Peyer's patch (tissue), 4 donors: Measurements from ENCODE around the gene GNB2. TPM values are rescaled to one million over a fixed set of nuclear protein-coding genes. Genes with fewer than 3 reads are reported as not detected.

Experiments
- DNase-seq, 3 donors: peaks; one replicate each; pipeline ENCODE4 v3.0.0-alpha.2; 2017 to 2019
- H3K27ac ChIP-seq, 4 donors: fragments of 200-600 bp; sonication (generic); one replicate each; pipeline ENCODE4 v1.5.1; 2016 to 2019
- H3K27me3 ChIP-seq, 2 donors: fragments of 200-600 bp; sonication (generic); one replicate each; pipeline ENCODE4 v1.5.1; 2019
- H3K36me3 ChIP-seq, 3 donors: fragments of 200-600 bp; sonication (generic); one replicate each; pipeline ENCODE4 v1.5.1; 2016 to 2019
- H3K4me1 ChIP-seq, 4 donors: fragments of 200-600 bp; sonication (generic); one replicate each; pipeline ENCODE4 v1.5.1; 2016 to 2019
- H3K4me3 ChIP-seq, 4 donors: fragments of 200-600 bp; sonication (generic); 1 replicate in 3 of 4; 2 replicates in 1 of 4; pipeline ENCODE4 v1.5.1; 2016 to 2019; ENCODE audit warnings: mild to moderate bottlenecking in 1 of 4
- H3K9me3 ChIP-seq, 4 donors: fragments of 200-600 bp; sonication (generic); one replicate each; pipeline ENCODE4 v1.5.1; 2016 to 2019; ENCODE audit warnings: mild to moderate bottlenecking in 1 of 4
- POLR2A ChIP-seq, 2 donors: fragments of 450-650 bp; IDR thresholded peaks; one replicate each; pipeline ENCODE4 v1.5.1; 2017; ENCODE audit warnings: antibody characterized with exemption in 2 of 2, mild to moderate bottlenecking in 2 of 2, moderate library complexity in 2 of 2
- total RNA-seq, 4 donors: library from RNA; depleted of rRNA; stranded (reverse); fragments of >200 nt; gene quantifications; one replicate each; pipeline ENCODE4 v1.1.0, GENCODE V29; 2016
- TF ChIP-seq, protein P1 (sequence below), 6 experiments: fragments of 450-650 bp in 4 of 6; fragments of 200-600 bp in 2 of 6; sonication (generic) in 1 of 6; IDR thresholded peaks; one replicate each; pipeline ENCODE4 v1.5.1; 2017 to 2019; ENCODE audit warnings: antibody characterized with exemption in 6 of 6, mild to moderate bottlenecking in 3 of 6, moderate library complexity in 1 of 6

The GNB2 gene
- total RNA-seq, 4 donors from 2014 or later = 123 to 236 (median 172) TPM

DNA sequence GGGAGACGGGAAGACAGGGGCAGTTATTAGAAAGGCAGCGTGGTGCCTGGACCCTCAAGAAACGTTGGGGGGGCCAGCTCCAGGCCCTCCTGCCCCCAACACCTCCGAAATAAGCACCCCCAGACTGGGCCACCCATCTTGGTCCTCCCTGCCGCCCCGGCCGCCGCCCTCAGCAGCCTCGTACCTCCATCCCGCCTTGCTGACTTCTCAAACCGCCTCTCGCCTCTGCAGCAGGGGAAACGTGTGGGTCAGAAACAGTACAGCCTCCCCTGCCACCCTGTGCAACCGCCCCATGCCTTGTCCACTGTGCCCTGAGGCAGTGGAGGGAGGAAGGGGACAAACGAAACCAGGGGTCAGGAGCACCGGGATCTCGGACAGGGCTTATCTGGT, 13.3 kb downstream of the GNB2 start:
- no peak for DNase-seq
- Histone ChIP-seq H3K4me3 (no peak overlapping the region), H3K27ac (no peak overlapping the region), H3K27me3 (no peaks in the 10 kb centered on the region), H3K9me3 (no peaks in the 10 kb centered on the region), H3K4me1 (peaks cover 0 to 27% (median 10%) of the 10 kb centered on the region in 4 donors), H3K36me3 (peaks cover 0 to 78% (median 0%) of the 10 kb centered on the region in 3 donors)
- TF ChIP-seq, protein P1, sequence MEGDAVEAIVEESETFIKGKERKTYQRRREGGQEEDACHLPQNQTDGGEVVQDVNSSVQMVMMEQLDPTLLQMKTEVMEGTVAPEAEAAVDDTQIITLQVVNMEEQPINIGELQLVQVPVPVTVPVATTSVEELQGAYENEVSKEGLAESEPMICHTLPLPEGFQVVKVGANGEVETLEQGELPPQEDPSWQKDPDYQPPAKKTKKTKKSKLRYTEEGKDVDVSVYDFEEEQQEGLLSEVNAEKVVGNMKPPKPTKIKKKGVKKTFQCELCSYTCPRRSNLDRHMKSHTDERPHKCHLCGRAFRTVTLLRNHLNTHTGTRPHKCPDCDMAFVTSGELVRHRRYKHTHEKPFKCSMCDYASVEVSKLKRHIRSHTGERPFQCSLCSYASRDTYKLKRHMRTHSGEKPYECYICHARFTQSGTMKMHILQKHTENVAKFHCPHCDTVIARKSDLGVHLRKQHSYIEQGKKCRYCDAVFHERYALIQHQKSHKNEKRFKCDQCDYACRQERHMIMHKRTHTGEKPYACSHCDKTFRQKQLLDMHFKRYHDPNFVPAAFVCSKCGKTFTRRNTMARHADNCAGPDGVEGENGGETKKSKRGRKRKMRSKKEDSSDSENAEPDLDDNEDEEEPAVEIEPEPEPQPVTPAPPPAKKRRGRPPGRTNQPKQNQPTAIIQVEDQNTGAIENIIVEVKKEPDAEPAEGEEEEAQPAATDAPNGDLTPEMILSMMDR (IDR thresholded peaks at IDR 0.05) = no peak
- no peak for TF ChIP-seq POLR2A (IDR thresholded peaks at IDR 0.05)

DNA sequence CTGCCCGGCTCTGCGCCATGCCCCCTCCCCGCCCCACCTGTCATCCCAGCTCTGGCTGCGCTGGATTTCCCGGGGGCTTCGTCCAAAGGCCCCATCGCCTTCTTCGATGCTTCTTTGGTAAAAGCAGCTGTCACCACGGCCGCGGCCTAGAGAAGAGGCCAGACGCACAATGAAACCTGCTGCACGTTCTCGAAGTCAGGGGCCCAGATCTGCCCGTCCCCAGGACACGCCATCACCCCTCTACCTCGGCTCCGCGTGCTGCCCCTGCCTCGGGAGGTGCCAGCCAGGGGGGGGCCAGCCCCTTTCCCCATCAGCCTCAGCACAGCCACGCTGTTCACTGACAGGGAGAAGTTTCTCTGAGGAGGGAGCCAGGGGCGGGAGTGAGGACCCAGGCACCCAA, 13.7 kb downstream of the GNB2 start:
- no peaks in the 10 kb centered on the region for H3K9me3 ChIP-seq
- H3K36me3 ChIP-seq = peaks cover 0 to 74% (median 0%) of the 10 kb centered on the region in 3 donors

GRCh38 chr7:100687751-100688300, 14.3 kb downstream of the GNB2 start:
- TF ChIP-seq, protein P1 (IDR thresholded peaks at IDR 0.05) = no peak
- no peak for TF ChIP-seq POLR2A (IDR thresholded peaks at IDR 0.05)
- Histone ChIP-seq H3K4me3 (no peak overlapping the region), H3K9me3 (no peaks in the 10 kb centered on the region), H3K4me1 (peaks cover 0 to 37% (median 19%) of the 10 kb centered on the region in 4 donors), H3K36me3 (peaks cover 0 to 68% (median 0%) of the 10 kb centered on the region in 3 donors), H3K27me3 (no peaks in the 10 kb centered on the region), H3K27ac (no peak overlapping the region)
- DNase-seq = no peak

More for the DNA sequence above, 13.7 kb downstream of the GNB2 start:
- H3K4me3 ChIP-seq = no peak overlapping the region
- H3K4me1 ChIP-seq = peaks cover 0 to 32% (median 14%) of the 10 kb centered on the region in 4 donors
- no peak overlapping the region for H3K27ac ChIP-seq
- no peak for TF ChIP-seq POLR2A (IDR thresholded peaks at IDR 0.05)
- TF ChIP-seq, protein P1 (IDR thresholded peaks at IDR 0.05) = no peak
- no peaks in the 10 kb centered on the region for H3K27me3 ChIP-seq
- no peak for DNase-seq

- H3K36me3 ChIP-seq = peaks cover 0 to 62% (median 0%) of the 10 kb centered on the region in 3 donors
- H3K4me1 ChIP-seq = peaks cover 0 to 43% (median 22%) of the 10 kb centered on the region in 4 donors
- no peaks in the 10 kb centered on the region for H3K9me3 ChIP-seq
- DNase-seq = peak in 1 of 3 donors; percentile 36
- no peak overlapping the region for H3K4me3 ChIP-seq
- no peak overlapping the region for H3K27ac ChIP-seq
- H3K27me3 ChIP-seq = no peaks in the 10 kb centered on the region
- TF ChIP-seq, protein P1 (IDR thresholded peaks at IDR 0.05) = no peak
- no peak for TF ChIP-seq POLR2A (IDR thresholded peaks at IDR 0.05)
These were observed 14.9 kb downstream of the GNB2 start for GRCh38 chr7:100688326-100688860.

DNA sequence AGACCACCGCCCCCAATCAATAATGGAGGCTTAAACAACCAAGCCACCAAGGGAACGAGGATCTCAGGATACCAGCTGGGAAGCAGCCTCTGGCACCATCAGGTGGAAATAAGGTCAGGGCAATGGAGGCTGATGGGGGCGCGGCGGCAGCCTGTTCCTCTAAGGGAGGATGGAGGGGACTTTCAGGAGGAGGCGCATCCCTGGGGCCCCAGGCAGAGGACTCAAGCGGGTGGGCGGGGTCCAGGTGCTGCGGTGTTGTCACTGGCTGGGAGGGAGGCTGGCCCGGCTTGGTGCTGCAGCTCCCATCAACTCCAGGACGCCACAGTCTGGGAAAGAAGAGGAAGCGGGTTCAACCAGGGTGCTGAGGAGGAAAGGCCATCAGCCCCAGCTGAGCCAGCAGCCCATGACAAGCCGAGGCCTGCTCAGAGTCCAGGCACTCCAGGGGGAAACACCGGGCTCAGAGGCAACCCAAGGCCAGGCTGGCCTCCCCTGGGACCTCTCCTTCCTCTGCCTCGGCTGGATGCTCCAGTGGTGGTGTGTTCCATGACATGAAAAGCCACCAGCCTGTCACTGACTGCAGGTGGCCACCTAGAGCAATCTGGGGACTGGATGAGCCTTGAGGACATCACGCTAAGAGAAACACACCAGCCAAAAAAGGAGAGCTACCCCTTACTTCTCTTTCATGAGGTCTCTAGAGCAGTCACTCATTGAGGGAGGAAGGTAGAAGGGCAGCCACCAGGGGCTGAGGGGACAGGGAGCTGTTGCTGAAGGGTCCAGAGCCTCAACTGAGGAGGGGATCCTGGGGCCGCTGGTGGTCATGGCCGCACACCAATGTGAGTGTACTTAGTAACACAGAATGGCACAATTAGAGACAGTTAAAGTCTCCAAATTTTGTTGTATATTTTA, 15.9 kb downstream of the GNB2 start:
- no peak overlapping the region for H3K27ac ChIP-seq
- no peak overlapping the region for H3K4me3 ChIP-seq
- H3K27me3 ChIP-seq = no peaks in the 10 kb centered on the region
- DNase-seq = peak in 1 of 3 donors; percentile 39
- peaks cover 0 to 51% (median 0%) of the 10 kb centered on the region in 3 donors for H3K36me3 ChIP-seq
- TF ChIP-seq, protein P1 (IDR thresholded peaks at IDR 0.05) = no peak
- TF ChIP-seq POLR2A (IDR thresholded peaks at IDR 0.05) = no peak
- H3K9me3 ChIP-seq = no peaks in the 10 kb centered on the region
- peaks cover 0 to 43% (median 23%) of the 10 kb centered on the region in 4 donors for H3K4me1 ChIP-seq
